NCI-H2029 (cell line): ENCODE results near the gene PTPRS.
"Not testable (repeated sequence)": the region's sequence is repeated elsewhere in the genome, so short reads cannot be mapped to it uniquely, and the experiment has no call there.

Source experiments
- DNase-seq: peaks from one replicate; lab custom pipeline; 2025; lab: John Stamatoyannopoulos, UW

PTPRS gene

DNA sequence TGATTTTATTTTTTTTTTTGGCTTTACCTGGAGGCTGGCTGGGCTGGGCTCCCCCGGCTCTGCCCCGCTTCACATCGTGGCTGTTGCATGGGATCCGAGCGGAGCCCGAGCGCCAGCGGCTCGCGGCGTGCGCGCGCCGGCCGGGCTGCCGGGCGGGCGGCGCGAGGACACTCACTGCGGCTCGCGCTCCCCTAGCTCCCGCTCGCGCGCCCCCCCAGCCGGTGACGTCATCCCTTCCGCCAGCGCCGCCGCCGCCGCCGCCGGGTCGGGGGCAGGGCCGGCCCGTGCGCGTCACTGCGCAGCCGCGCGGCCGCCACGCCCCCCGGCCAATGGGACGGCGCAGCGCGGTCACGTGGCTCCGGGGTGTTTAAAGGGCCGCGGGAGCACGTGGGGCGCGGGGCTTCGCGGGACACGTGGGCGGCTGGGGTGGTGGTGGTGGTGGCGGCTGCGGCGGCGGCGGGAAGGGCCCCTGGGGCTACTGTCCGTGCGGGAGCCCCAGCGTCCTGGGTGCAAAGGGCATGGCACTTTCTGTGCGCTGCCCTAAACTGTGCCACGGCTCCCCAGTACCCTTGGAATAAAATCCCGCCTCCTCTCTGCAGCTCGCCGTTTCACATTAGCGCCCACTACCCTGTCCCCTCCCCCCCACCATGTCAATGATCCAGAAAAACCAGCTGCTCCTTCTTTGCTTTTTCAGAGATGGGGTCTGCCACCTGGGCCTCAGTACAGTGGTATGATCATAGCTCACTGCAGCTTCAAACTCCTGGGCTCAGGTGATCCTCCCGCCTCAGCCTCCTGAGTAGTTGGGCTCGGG lies at the start of gene PTPRS:
TSS of gene PTPRS (minus strand) at position 176 of the 811 bp plus-strand sequence. CDS start 54,672 bp downstream, outside the sequence.
- DNase-seq: peak; percentile 86

DNA sequence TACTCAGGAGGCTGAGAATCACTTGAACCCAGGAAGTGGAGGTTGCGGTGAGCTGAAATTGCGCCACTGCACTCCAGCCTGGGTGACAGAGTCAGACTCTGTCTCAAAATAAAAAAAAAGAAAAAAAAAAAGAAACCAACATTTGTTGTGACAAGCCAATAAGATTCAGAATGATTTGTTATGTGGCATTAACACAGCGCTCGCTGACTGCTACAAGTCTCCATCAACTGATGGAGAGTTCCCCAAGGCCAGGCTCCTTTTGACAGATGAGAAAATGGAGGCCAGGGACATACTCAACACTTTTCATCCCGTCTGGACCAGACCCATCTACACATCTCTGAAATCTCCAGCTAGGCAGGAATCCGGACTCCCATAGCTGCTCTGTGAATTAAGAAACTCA lies 48.7 kb upstream of the PTPRS start:
- DNase-seq: no peak

DNA sequence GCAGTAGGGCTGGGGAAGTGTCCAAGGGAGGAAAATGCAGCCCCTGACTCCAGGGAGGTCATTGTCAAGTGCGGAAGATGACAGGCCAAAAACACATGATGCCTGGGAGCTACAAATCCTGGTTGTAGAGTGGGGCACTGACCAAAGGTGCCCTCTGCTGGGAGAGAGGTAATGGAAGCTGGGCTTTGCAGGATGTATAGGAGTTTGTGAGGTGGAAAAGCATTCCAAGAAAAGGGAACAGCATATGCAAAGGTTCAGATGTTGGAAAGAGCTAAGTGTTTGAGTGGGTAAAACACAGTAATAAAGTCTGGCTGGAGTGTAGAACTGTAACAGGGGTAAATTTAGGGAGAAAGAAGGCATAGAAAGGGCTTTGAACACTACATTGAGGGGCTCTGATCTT lies 46.9 kb upstream of the PTPRS start:
- DNase-seq: no peak

DNA sequence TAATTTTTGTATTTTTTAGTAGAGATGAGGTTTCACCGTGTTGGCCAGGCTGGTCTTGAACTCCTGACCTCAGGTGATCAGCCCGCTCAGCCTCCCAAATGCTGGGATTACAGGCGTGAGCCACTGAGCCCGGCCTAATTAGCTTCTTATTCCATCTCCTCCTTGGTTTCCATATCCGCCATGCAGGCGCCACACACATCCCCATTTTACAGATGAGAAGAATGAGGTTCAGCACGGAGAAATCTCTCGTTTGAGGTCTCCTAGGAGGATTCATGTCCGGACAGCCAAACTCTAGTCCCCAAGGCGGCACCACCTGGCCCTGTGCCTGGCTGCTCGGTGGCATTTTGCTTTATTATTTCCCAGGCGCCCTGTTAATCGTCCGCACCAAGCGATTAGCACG lies 46.2 kb upstream of the PTPRS start:
- DNase-seq: no peak

DNA sequence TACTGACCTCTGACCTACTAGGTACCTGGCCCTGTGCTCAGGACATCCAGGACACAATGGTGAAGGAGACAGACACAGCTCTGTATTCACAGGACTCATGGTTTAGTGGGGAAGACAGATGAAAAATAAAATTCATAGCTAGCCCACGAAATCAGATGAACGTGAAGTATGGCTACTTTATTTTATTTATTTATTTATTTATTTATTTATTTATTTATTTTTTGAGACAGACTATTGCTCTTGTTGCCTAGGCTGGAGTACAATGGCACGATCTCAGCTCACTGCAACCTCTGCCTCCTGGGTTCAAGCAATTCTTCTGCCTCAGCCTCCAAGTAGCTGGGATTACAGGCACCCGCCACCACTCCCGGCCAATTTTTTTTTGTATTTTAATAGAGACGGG lies 40.6 kb upstream of the PTPRS start:
- DNase-seq: not testable (repeated sequence)

DNA sequence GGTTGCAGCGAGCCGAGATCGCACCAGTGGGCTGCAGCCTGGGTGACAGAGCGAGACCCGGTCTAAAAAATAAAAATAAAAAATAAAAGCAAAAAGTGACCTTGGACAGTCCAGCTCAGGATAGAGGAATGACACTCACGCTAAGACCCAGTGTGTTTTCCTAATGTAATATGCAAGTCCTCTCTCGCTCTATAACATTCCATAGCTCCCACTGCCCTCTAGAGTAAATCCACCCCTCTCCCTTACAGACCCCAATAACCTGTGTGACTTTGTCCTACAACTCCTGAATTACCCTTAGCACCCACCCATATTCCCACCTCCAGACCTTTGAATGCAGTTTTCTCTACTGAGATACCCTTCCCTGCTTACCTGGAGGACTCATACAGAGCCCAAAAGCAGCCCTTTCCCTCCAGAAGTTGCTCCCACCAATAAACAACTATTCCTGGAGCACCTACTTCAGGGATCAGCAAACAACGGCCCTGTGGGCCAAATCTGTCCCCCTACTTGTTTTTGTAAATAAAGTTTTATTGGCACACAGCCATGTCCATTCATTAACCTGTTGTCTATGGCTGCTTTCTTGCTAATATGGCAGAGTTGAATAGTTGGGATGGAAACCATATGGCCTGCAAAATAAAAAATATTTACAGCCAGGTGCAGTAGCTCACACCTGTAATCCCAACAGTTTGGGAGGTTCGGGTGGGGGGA lies 39.8 kb upstream of the PTPRS start:
- DNase-seq: no peak

DNA sequence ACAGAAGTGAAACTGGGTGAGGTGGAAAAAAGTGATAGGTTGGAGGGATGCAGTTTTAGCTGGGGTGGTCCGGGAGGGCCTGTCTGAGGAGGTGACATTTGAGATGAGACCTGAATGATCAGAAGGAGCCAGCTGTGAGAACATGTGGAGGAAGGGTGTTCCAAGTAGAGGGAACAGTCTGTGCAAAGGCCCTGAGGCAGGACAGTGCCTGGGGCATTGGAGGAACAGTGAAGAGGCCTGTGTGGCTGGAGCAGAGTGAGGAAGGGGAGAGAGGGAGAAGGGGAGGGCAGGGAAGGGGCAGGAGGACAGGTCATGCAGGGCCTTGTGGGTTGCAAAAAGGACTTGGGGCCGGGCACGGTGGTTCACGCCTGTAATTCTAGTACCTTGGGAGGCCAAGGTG lies 36.3 kb upstream of the PTPRS start:
- DNase-seq: no peak

DNA sequence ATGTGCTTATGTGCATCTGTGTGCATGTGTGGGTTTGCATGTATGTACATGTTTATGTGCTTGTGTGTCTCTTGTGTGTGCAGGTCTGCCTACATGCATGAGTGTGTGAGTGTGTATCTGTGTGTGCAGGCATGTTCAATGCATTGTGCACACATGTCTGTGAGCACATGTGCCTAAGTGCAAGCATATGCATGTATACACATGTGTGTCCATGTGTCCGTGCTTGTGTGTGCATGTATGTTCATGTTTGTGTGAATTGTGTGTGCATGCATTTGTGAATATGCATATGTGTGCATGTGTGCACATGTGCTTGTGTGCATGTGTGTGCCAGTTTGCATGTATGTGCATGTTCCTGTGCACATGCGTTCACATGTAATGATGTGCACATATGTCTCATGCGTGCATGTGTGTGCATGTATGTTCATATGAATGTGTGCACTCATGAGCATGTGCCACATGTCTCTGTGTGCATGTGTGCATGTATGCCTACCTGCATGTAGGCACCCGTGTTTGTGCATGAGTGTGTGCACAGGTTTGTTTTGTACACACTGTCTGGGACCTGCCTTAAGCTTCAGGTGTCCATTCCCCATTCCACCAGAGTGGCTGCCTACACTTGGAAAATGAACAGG lies 32.1 kb upstream of the PTPRS start:
- no peak for DNase-seq

DNA sequence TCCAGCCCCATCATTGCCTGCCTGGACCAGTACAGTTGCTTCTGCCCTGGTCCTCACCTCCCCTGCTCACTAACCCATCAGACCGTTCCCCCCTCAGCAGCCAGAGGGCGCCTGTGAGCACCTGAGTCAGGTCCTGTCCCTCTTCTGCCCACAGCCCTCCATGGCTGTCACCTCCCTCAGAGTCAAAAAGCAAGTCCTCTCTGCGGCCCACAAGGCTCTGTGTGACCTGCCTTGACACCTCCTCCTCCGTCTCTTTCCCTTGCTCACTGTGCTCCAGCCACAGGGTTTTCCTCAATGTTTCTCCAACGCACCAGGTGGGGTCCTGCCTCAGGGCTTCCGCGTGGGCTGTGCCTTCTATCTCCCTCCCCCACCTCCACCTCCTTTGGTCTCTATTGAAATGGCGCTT lies 29.4 kb upstream of the PTPRS start:
- peak; percentile 7 for DNase-seq

DNA sequence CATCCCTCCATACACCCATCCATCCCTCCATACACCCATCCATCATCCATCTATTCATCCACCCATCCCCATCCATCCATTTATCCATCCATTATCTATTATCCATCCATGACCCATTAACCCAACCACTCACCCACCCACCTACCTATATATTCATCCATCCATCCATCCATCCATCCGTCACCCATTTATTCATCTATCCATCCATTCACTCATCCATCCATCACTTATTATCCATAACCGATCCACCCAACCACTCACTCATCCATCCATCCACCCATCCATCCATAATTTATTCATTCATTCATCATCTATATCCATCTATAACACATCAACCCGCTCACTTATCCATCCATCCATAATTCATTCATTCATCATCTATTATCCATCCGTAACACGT lies 28.7 kb upstream of the PTPRS start:
- DNase-seq: no peak

DNA sequence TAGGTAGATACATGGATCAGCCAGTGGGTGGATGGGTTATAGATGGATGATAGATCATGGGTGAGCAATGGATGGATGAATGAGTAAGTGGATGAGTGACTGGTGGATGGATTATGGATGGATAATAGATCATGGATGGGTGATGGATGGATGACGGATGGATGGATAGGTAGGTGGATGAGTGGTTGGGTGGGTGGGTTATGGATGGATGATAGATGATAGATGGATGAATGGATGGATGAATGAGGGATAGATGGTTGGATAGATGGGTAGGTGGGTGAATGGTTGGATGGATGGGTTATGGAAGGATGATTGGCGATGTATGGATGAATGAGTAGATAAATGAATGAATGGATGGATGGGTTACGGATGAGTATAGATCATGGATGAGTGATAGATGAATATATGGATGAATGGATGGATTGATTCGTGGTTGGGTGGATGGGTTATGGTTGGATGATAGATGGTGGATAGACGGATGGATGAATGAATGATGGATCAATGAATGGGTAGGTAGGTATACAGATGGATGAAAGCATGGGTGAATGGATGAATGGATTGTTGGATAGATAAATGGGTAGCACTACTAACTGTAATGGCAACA lies 27.0 kb upstream of the PTPRS start:
- no peak for DNase-seq

DNA sequence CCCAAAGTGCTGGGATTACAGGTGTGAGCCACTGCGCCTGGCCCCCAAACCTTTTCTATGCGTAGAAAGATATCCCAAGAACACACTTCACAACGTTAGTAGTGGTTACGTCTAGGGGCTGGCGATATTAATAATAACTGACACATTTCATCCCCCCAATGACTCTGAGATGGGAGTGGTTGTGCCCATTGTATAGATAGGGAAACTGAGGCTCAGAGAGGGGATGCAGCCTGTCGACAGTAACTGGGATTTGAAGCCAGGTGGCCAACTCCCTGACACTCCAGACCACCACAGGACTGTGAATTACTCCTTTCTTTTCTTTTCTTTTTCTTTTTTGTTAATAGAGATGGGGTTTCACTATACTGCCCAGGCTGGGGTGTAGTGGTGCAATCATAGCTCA lies 25.3 kb upstream of the PTPRS start:
- no peak for DNase-seq

DNA sequence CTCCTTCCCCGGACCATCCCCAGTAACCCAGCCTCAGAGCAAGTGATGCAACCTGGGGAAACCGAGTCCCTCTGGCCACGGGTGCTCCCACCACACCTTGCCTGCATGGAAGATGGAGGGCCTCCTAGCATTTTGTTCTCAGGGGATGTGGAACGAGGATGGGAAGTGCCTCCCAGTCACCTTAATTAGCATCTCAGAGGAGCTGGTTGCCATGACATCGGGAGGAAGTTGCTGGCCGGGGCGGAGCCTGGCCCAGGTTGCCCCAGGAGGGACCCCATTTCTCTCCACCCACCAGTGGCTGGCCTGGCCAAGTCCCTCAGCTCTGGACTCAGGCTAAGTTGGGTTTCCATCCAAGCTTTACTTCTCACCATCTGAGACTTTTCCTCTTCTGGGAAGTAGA lies 24.1 kb upstream of the PTPRS start:
- DNase-seq: no peak

DNA sequence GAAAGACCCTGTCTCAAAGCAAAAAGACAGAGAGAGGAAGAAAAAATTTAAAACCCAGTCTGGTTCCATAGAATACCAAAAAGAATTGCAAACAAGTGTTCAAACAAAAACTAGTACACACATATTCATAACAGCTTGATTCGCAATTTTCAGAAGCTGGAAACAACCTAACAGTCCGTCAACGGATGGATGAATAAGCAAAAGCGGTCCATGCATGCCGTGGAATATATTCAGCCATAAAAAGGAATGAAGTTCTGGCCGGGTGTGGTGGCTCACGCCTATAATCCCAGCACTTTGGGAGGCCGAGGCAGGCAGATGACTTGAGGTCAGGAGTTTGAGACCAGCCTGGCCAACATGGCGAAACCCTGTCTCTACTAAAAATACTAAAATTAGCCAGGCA lies 21.2 kb upstream of the PTPRS start:
- not testable (repeated sequence) for DNase-seq

DNA sequence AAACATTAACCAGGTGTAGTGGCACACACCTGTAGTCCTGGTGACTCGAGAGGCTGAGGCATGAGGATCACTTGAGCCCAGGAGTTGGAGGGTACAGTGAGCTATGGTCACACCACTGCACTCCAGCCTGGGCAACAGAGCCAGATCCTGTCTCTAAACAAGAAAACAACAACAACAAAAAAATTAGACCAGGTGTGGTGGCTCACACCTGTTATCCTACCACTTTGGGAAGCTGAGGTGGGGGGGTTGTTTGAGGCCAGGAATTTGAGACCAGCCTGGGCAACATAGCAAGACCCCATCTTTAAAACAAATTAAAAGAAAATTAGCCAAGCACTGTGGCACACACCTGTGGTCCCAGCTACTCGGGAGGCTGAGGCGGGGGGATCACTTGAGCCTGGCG lies 20.8 kb upstream of the PTPRS start:
- DNase-seq: no peak

DNA sequence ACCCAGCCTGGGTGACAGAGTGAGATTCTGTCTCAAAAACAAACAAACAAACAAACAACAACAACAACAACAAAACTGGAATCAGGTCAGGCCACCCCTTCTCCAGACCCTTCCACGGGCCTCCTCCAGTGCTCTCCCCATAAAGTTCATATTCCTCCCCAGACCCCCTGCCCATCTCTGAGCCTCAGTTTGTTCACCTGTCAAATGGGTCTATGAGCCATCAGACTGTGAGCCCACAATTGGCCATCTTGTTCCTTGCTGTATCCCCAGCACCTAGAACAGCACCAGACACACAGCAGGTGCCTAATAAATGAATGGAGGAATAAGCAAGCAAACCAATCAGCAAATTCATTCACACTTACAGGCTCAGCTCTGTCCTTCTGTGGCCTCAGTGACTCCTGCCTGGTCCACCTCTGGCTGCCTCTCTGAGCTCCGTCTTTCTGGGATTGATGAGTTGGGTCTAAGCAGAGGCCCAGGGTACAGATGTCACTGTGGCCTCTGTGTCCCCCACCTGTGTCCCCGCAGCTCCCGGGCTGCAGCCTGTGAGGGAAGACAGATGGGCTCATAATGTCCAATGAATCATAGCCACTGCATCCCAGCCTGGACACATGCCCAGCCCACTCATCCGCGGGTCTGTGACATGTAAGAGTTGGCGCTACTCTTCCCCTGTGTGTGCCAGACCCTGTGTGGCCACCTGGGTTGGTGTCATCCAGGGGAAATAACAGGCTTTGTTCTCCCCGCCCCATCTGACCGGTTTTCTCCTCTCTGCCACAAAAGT lies 19.6 kb upstream of the PTPRS start:
- peak; percentile 49 for DNase-seq

DNA sequence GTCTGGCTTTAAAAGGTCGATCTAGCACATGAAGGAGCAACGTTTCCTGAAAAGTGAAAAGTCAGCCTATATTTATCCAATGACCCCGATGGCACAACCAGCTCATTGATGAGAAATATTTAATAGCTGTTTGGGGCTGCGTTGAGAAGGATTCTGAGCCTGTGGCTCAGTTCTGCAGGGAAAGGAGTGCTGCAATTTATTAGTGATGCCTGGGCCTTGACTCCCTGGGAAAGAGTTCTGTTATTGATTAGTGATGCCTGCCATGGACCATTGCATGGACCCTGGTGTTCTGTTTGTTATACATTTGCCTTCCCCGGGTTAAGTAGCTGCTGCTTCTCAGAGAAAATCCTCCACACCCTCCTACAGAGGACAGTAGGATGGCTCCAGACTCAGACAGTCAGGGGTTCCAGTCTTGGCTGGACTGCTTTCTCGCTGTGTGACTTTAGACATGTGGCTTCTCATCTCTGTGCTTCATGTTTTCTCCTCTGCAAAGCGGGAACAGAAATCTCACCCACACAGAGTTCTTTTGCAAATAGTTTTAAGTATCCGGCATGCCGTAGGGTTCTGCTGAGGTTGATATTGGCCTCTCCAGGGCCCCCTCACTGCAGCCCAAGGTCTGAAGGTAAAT lies 17.7 kb upstream of the PTPRS start:
- DNase-seq: no peak

DNA sequence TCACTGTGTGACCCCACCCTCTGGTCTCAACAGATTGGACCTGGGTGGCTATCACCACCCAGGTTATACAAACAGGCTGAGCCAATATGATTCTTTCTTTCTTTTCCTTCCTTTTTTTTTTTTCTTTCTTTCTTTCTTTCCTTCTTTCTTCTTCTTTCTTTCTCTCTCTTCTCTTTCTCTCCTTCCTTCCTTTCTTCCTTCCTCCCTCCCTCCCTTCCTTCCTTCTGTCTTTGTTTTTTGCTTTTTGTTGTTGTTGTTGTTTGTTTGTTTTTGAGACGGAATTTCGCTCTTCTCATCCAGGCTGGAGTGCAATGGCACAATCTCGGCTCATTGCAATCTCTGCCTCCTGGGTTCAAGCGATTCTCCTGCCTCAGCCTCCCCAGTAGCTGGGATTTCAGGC lies 17.0 kb upstream of the PTPRS start:
- no peak for DNase-seq

DNA sequence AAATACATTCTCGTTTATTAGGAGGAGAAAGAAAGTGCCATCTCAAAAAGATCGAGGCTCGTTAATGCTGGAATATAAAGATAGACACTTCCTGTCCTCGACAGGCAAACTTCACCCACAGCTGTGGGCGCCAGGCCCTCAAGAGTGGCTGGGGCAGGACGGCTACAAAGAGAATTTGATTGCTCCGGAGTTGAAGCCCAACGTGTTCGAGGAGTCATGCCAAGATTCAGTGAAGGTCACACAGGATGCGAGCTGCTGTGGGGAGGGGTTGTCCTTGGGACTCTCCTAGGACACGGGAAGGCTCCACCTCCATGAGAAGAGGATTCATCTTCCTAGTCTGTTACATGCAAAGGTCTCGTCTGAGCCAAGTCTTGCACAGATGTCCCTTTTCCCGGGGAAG lies 16.3 kb upstream of the PTPRS start:
- no peak for DNase-seq

DNA sequence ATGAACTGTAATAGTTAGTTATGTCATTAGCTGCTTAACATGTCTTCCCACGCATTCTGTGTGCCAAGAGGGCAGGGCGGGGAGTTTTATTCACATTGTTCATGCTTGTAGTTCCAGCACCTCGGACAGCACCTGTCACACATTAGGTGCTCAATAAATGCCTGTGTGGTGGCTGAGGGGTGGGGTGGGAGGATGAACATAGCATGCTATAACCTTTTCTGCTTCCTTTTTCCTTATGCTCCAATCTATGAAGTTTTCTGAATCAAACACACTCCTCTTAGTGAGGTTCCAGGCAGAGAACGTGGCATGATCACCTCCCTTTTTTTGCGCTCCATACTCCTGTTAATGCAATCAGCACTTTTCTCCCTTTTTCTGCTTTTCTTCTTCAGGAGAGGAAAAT lies 15.8 kb upstream of the PTPRS start:
- DNase-seq: no peak

DNA sequence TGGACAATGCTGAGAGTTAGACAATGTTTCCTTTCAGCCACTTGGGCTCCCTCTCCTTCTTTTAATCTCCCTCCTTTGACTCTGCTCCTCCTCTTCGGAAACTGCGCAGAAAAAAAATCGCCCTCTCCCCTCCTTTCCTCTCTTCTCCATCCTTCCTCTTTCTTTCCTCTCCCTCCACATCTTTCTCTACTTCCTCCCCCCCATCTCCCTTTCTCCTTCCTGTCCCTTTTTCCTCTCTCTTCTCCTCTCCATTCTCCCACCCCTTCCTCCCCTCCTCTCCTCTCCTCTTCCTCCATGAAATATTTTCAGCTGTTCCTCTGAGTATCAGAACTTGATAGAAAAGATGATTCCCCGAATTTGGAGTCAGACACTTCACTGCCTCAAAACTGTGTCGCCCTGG lies 15.1 kb upstream of the PTPRS start:
- no peak for DNase-seq

DNA sequence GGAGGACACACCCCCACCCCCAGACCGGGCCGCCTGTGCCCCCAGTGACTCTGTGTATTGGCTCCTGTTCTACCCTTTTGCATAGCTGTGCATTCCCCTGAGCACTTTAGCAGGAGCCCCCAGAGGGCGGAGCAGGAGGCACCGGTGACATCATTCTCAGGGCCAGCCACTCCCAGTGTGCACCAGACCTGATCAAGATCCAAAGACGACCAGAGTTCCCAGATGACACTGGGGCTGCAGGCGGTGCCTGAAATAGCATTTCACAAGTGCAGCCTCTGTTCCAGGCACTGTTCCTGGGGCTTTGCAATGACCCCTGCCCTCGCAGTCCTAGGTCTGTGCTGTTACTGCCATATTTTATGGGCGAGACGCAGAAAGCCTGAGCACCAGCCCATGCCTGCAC lies 14.5 kb upstream of the PTPRS start:
- no peak for DNase-seq
